Hepatocyte (in vitro differentiated cells): ENCODE results near the gene STIM2.

Experiments
- CTCF ChIP-seq: fragments of 200-600 bp; sonication (generic); IDR thresholded peaks from 2 replicates; pipeline ENCODE4 v1.5.1; 2016; ENCODE audit warnings: antibody characterized with exemption, mild to moderate bottlenecking; ENCODE audit not compliant: poor library complexity
- EZH2 ChIP-seq: fragments of 200-600 bp; sonication (generic); IDR thresholded peaks from 2 replicates; pipeline ENCODE4 v1.6.1; 2016; ENCODE audit warnings: antibody characterized with exemption, mild to moderate bottlenecking, borderline replicate concordance

GRCh38 chr4:27057053-27057452 is 196.4 kb downstream of the STIM2 start:
- TF ChIP-seq CTCF (no peak), EZH2 (no peak)
